ENCODE data around the gene VPS39. TPM values are rescaled to one million over a fixed set of nuclear protein-coding genes. Genes with fewer than 3 reads are reported as not detected.
A peak's percentile ranks its signal among the peaks of the same experiment; 100 is the strongest.

Gene VPS39
- total RNA-seq, 5 donors from 2014 or later (not counting 1 experiment from before 2014, with no cell fraction given) = 98.5 to 113 (median 101) TPM

- ATAC-seq (replicated peaks in 1 of 4) (no peak), DNase-seq (no peak)
- no peak overlapping the region for H3K4me3 Mint-ChIP-seq
- Histone ChIP-seq H3K36me3 (ENCODE audit: control insufficient read depth in 2 of 2, extremely low read depth in 1 of 2, insufficient read depth in 1 of 2, low read length in 1 of 2) (no peaks in the 10 kb centered on the region), H3K9me3 (no peaks in the 10 kb centered on the region), H3K27me3 (replicated peaks in 1 of 2; ENCODE audit: control insufficient read depth in 2 of 2, extremely low read depth in 1 of 2, insufficient read depth in 2 of 2, low read length in 1 of 2) (peaks cover 0 to 27% of the 10 kb centered on the region in 2 experiments), H3K4me3 (ENCODE audit: control insufficient read depth in 1 of 2, extremely low read depth in 1 of 2, low read length in 1 of 2) (no peak overlapping the region), H3K27ac (ENCODE audit: low read length) (no peak overlapping the region), H3K4me1 (ENCODE audit: control insufficient read depth in 1 of 2, extremely low read depth in 1 of 2, insufficient read depth in 2 of 2, low read length in 2 of 2) (no peaks in the 10 kb centered on the region)
- WGBS (ENCODE audit: insufficient coverage) = no CpG with 5 or more reads among the region's 1 CpG
- H3K27ac Mint-ChIP-seq = no peak overlapping the region
- POLR2A ChIA-PET = no interaction called here
- H3K36me3 Mint-ChIP-seq = no peaks in the 10 kb centered on the region
- peaks cover 0 to 11% of the 10 kb centered on the region in 2 donors for H3K27me3 Mint-ChIP-seq
- no peaks in the 10 kb centered on the region for H3K9me3 Mint-ChIP-seq
- H3K4me1 Mint-ChIP-seq = peaks cover 0 to 6% (median 2%) of the 10 kb centered on the region in 3 donors
- CTCF ChIA-PET = interaction anchor here in 1 of 2 donors (0.6 kb wide), 2 partner anchors 460 to 601 kb away, joined by 3 to 4 read pairs; no protein-coding TSS in a partner anchor
These were observed 72.8 kb downstream of the VPS39 start for GRCh38 chr15:42135351-42135750.

GRCh38 chr15:42134617-42135245, 73.4 kb downstream of the VPS39 start:
- H3K36me3 Mint-ChIP-seq = no peaks in the 10 kb centered on the region
- no peak overlapping the region for H3K27ac Mint-ChIP-seq
- H3K9me3 ChIP-seq = no peaks in the 10 kb centered on the region
- no peaks in the 10 kb centered on the region for H3K4me1 ChIP-seq (ENCODE audit: control insufficient read depth in 1 of 2, extremely low read depth in 1 of 2, insufficient read depth in 2 of 2, low read length in 2 of 2)
- WGBS (ENCODE audit: insufficient coverage) = 97% methylated on average over 3 of the region's 6 CpGs
- H3K36me3 ChIP-seq (ENCODE audit: control insufficient read depth in 2 of 2, extremely low read depth in 1 of 2, insufficient read depth in 1 of 2, low read length in 1 of 2) = no peaks in the 10 kb centered on the region
- DNase-seq (peak in 1 of 35 experiments; percentile 1), ATAC-seq (replicated peaks in 1 of 4) (no peak)
- no peak overlapping the region for H3K4me3 ChIP-seq (ENCODE audit: control insufficient read depth in 1 of 2, extremely low read depth in 1 of 2, low read length in 1 of 2)
- ChIA-PET POLR2A (interaction anchor here in 1 of 2 donors (0.5 kb wide), 1 partner anchor 132 kb away, joined by 3 read pairs; no protein-coding TSS in a partner anchor), CTCF (no interaction called here)
- peaks cover 0 to 29% of the 10 kb centered on the region in 2 experiments for H3K27me3 ChIP-seq (replicated peaks in 1 of 2; ENCODE audit: control insufficient read depth in 2 of 2, extremely low read depth in 1 of 2, insufficient read depth in 2 of 2, low read length in 1 of 2)
- H3K27me3 Mint-ChIP-seq = peaks cover 2 to 14% of the 10 kb centered on the region in 2 donors
- H3K4me3 Mint-ChIP-seq = no peak overlapping the region
- H3K9me3 Mint-ChIP-seq = no peaks in the 10 kb centered on the region
- peaks cover 0 to 6% (median 2%) of the 10 kb centered on the region in 3 donors for H3K4me1 Mint-ChIP-seq
- H3K27ac ChIP-seq (ENCODE audit: low read length) = no peak overlapping the region

- ChIA-PET POLR2A (no interaction called here), CTCF (interaction anchor here in 1 of 2 donors (0.6 kb wide), 1 partner anchor 1266 kb away, joined by 3 read pairs; no protein-coding TSS in a partner anchor)
- H3K27me3 Mint-ChIP-seq = peaks cover 5 to 20% of the 10 kb centered on the region in 2 donors
- Histone ChIP-seq H3K9me3 (no peaks in the 10 kb centered on the region), H3K36me3 (ENCODE audit: control insufficient read depth in 2 of 2, extremely low read depth in 1 of 2, insufficient read depth in 1 of 2, low read length in 1 of 2) (no peaks in the 10 kb centered on the region), H3K4me3 (ENCODE audit: control insufficient read depth in 1 of 2, extremely low read depth in 1 of 2, low read length in 1 of 2) (no peak overlapping the region), H3K27ac (ENCODE audit: low read length) (no peak overlapping the region), H3K27me3 (replicated peaks in 1 of 2; ENCODE audit: control insufficient read depth in 2 of 2, extremely low read depth in 1 of 2, insufficient read depth in 2 of 2, low read length in 1 of 2) (peaks cover 0 to 29% of the 10 kb centered on the region in 2 experiments), H3K4me1 (ENCODE audit: control insufficient read depth in 1 of 2, extremely low read depth in 1 of 2, insufficient read depth in 2 of 2, low read length in 2 of 2) (no peaks in the 10 kb centered on the region)
- ATAC-seq (replicated peaks in 1 of 4) = peak in 3 of 4 experiments; percentile 50 to 54 (median 50)
- H3K4me3 Mint-ChIP-seq = no peak overlapping the region
- WGBS (ENCODE audit: insufficient coverage) = 64% methylated on average over 8 of the region's 11 CpGs
- no peak overlapping the region for H3K27ac Mint-ChIP-seq
- H3K9me3 Mint-ChIP-seq = no peaks in the 10 kb centered on the region
- no peaks in the 10 kb centered on the region for H3K36me3 Mint-ChIP-seq
- peak in 30 of 35 experiments; percentile 13 to 50 (median 33) for DNase-seq
- H3K4me1 Mint-ChIP-seq = peaks cover 0 to 6% (median 2%) of the 10 kb centered on the region in 3 donors
These were observed 74.1 kb downstream of the VPS39 start for GRCh38 chr15:42133886-42134502.

- Histone ChIP-seq H3K4me1 (ENCODE audit: control insufficient read depth in 1 of 2, extremely low read depth in 1 of 2, insufficient read depth in 2 of 2, low read length in 2 of 2) (no peaks in the 10 kb centered on the region), H3K27me3 (replicated peaks in 1 of 2; ENCODE audit: control insufficient read depth in 2 of 2, extremely low read depth in 1 of 2, insufficient read depth in 2 of 2, low read length in 1 of 2) (peaks cover 0 to 31% of the 10 kb centered on the region in 2 experiments), H3K9me3 (no peaks in the 10 kb centered on the region), H3K27ac (ENCODE audit: low read length) (no peak overlapping the region), H3K36me3 (ENCODE audit: control insufficient read depth in 2 of 2, extremely low read depth in 1 of 2, insufficient read depth in 1 of 2, low read length in 1 of 2) (no peaks in the 10 kb centered on the region), H3K4me3 (ENCODE audit: control insufficient read depth in 1 of 2, extremely low read depth in 1 of 2, low read length in 1 of 2) (no peak overlapping the region)
- peaks cover 0 to 6% (median 2%) of the 10 kb centered on the region in 3 donors for H3K4me1 Mint-ChIP-seq
- 70% methylated on average over 2 of the region's 4 CpGs for WGBS (ENCODE audit: insufficient coverage)
- H3K27ac Mint-ChIP-seq = no peak overlapping the region
- H3K36me3 Mint-ChIP-seq = no peaks in the 10 kb centered on the region
- no peak for ATAC-seq (replicated peaks in 1 of 4)
- H3K27me3 Mint-ChIP-seq = peaks cover 5 to 21% of the 10 kb centered on the region in 2 donors
- no peak for DNase-seq
- no peak overlapping the region for H3K4me3 Mint-ChIP-seq
- H3K9me3 Mint-ChIP-seq = no peaks in the 10 kb centered on the region
- POLR2A ChIA-PET = no interaction called here
- CTCF ChIA-PET = interaction anchor here in 1 of 2 donors (0.6 kb wide), 1 partner anchor 1265 kb away, joined by 3 read pairs; no protein-coding TSS in a partner anchor
These were observed 74.7 kb downstream of the VPS39 start for GRCh38 chr15:42133356-42133755.

DNA sequence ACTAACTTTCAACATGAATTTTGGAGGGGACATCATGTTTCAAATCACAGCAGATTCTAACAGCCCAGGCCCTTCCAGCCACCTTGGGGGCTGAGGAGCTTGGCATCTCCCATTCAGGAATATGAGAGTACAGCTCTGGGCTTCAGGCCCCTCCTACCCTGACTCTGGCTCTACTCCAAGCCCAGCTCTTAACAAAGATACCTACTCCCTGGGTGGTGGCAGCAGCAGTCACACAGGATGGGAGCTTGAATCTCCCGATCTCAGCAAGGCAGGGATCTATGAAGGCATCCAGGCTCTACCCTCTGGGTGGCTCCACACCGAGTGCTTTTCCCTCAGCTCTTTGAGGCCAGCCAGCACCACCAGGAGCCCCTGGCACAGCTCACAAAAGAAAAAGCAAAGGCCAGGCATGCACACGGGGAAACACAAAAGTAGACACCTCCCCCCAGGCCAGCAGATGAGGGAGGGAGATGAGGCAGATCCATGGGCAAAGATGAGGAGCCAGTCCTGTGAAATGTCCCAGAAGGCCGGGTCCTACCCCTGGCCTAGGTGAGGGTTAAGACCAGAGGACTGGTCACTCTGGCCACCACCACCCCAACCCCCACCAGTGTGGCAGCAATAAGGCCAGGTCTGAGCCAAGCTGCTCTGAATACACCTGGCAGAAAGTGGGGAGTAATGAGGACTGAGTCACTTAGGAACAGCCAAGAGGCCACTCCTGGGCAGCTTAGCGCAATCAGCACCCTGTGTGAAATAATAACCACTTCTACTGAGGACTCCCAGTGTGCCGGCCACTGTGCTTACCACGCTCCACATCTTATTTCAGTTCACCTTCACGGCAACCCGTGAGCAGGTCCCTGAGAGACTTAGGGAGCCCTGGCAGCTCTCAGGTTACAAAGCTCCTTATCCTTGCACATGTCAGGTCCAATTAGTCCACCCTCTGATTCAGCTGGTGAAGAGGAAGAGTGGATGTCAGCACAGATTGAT, 76.0 kb downstream of the VPS39 start:
- no peak overlapping the region for H3K27ac ChIP-seq (ENCODE audit: low read length)
- no peak for DNase-seq
- Mint-ChIP-seq H3K27me3 (peaks cover 10 to 21% of the 10 kb centered on the region in 2 donors), H3K9me3 (no peaks in the 10 kb centered on the region), H3K4me1 (no peaks in the 10 kb centered on the region), H3K36me3 (no peaks in the 10 kb centered on the region), H3K4me3 (no peak overlapping the region), H3K27ac (no peak overlapping the region)
- peaks cover 0 to 34% of the 10 kb centered on the region in 2 experiments for H3K27me3 ChIP-seq (replicated peaks in 1 of 2; ENCODE audit: control insufficient read depth in 2 of 2, extremely low read depth in 1 of 2, insufficient read depth in 2 of 2, low read length in 1 of 2)
- H3K4me3 ChIP-seq (ENCODE audit: control insufficient read depth in 1 of 2, extremely low read depth in 1 of 2, low read length in 1 of 2) = no peak overlapping the region
- ChIA-PET CTCF (no interaction called here), POLR2A (no interaction called here)
- WGBS (ENCODE audit: insufficient coverage) = 79% methylated on average over 7 of the region's 9 CpGs
- no peaks in the 10 kb centered on the region for H3K4me1 ChIP-seq (ENCODE audit: control insufficient read depth in 1 of 2, extremely low read depth in 1 of 2, insufficient read depth in 2 of 2, low read length in 2 of 2)
- no peak for ATAC-seq (replicated peaks in 1 of 4)
- no peaks in the 10 kb centered on the region for H3K9me3 ChIP-seq
- H3K36me3 ChIP-seq (ENCODE audit: control insufficient read depth in 2 of 2, extremely low read depth in 1 of 2, insufficient read depth in 1 of 2, low read length in 1 of 2) = no peaks in the 10 kb centered on the region

DNA sequence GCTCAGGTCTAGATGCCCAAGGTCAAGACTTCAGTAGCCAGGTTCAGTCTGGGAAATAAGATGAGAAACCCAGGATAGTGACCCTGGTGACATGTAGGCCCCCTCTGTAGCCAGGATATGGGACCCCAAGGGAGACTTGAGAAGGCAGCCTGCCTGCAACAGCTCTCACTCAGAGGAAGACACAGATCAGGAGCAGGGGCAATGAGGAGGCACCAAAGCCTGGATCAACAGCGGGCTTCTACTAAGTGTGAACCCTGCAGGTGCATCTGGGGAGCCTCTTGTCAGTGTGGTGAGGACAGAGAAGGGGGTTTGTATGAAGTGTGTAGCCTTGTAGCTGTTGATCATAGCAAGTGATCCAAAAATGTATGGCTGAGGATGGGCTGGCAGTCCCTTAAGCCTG, 77.1 kb downstream of the VPS39 start:
- Histone ChIP-seq H3K9me3 (no peaks in the 10 kb centered on the region), H3K36me3 (ENCODE audit: control insufficient read depth in 2 of 2, extremely low read depth in 1 of 2, insufficient read depth in 1 of 2, low read length in 1 of 2) (no peaks in the 10 kb centered on the region), H3K27me3 (replicated peaks in 1 of 2; ENCODE audit: control insufficient read depth in 2 of 2, extremely low read depth in 1 of 2, insufficient read depth in 2 of 2, low read length in 1 of 2) (peaks cover 0 to 31% of the 10 kb centered on the region in 2 experiments), H3K4me1 (ENCODE audit: control insufficient read depth in 1 of 2, extremely low read depth in 1 of 2, insufficient read depth in 2 of 2, low read length in 2 of 2) (no peaks in the 10 kb centered on the region), H3K4me3 (ENCODE audit: control insufficient read depth in 1 of 2, extremely low read depth in 1 of 2, low read length in 1 of 2) (no peak overlapping the region), H3K27ac (ENCODE audit: low read length) (no peak overlapping the region)
- H3K27me3 Mint-ChIP-seq = peaks cover 10 to 21% of the 10 kb centered on the region in 2 donors
- H3K36me3 Mint-ChIP-seq = no peaks in the 10 kb centered on the region
- 88% methylated on average over 1 of the region's 1 CpG for whole genome bisulfite sequencing (ENCODE audit: insufficient coverage)
- no peaks in the 10 kb centered on the region for H3K4me1 Mint-ChIP-seq
- no peaks in the 10 kb centered on the region for H3K9me3 Mint-ChIP-seq
- ChIA-PET POLR2A (no interaction called here), CTCF (no interaction called here)
- no peak for ATAC-seq (replicated peaks in 1 of 4)
- no peak overlapping the region for H3K27ac Mint-ChIP-seq
- no peak for DNase-seq
- H3K4me3 Mint-ChIP-seq = no peak overlapping the region
